Hepatocyte (in vitro differentiated cells): ENCODE data around the gene WDR18. TPM values are rescaled to one million over a fixed set of nuclear protein-coding genes. Genes with fewer than 3 reads are reported as not detected.

Experiments used
- DNase-seq: peaks from one replicate; pipeline ENCODE4 v3.0.0-alpha.2; 2016; ENCODE audit warnings: low spot score
- H2AFZ ChIP-seq: fragments of 200-600 bp; sonication (generic); 2 replicates; pipeline ENCODE4 v1.6.0; 2016; ENCODE audit warnings: antibody characterized with exemption, mild to moderate bottlenecking
- H3K27ac ChIP-seq: fragments of 200-600 bp; sonication (generic); 2 replicates; pipeline ENCODE4 v1.5.1; 2016; ENCODE audit warnings: mild to moderate bottlenecking
- H3K27me3 ChIP-seq: fragments of 200-600 bp; sonication (generic); 2 replicates; pipeline ENCODE4 v1.6.1; 2016
- H3K36me3 ChIP-seq: fragments of 200-600 bp; sonication (generic); replicated peaks from 2 replicates; pipeline ENCODE4 v1.5.1; 2016; ENCODE audit warnings: low read depth; ENCODE audit not compliant: insufficient read depth
- H3K4me1 ChIP-seq: fragments of 200-600 bp; sonication (generic); 2 replicates; pipeline ENCODE4 v1.5.1; 2016; ENCODE audit warnings: mild to moderate bottlenecking, moderate library complexity; ENCODE audit not compliant: insufficient read depth
- H3K4me2 ChIP-seq: fragments of 200-600 bp; sonication (generic); 2 replicates; pipeline ENCODE4 v1.6.0; 2016
- H3K4me3 ChIP-seq: fragments of 200-600 bp; sonication (generic); 2 replicates; pipeline ENCODE4 v1.5.1; 2016; ENCODE audit warnings: mild to moderate bottlenecking
- H3K79me2 ChIP-seq: fragments of 200-600 bp; sonication (generic); 2 replicates; pipeline ENCODE4 v1.6.0; 2017; ENCODE audit warnings: mild to moderate bottlenecking
- H3K9me2 ChIP-seq: fragments of 200-600 bp; sonication (generic); replicated peaks from 2 replicates; pipeline ENCODE4 v1.6.0; 2017; ENCODE audit warnings: mild to moderate bottlenecking; ENCODE audit not compliant: insufficient read depth
- H3K9me3 ChIP-seq: fragments of 200-600 bp; sonication (generic); 2 replicates; pipeline ENCODE4 v1.5.1; 2016; ENCODE audit warnings: low read depth, mild to moderate bottlenecking
- H4K20me1 ChIP-seq: fragments of 200-600 bp; sonication (generic); 2 replicates; pipeline ENCODE4 v1.6.0; 2016; ENCODE audit warnings: mild to moderate bottlenecking; ENCODE audit not compliant: insufficient read depth, poor library complexity, severe bottlenecking
- EZH2 ChIP-seq: fragments of 200-600 bp; sonication (generic); IDR thresholded peaks from 2 replicates; pipeline ENCODE4 v1.6.1; 2016; ENCODE audit warnings: antibody characterized with exemption, mild to moderate bottlenecking, borderline replicate concordance
- EZH2phosphoT487 ChIP-seq: fragments of 200-600 bp; sonication (generic); IDR thresholded peaks from one replicate; pipeline ENCODE4 v1.6.1; 2018; ENCODE audit warnings: antibody characterized with exemption, mild to moderate bottlenecking, low read depth, moderate library complexity; ENCODE audit not compliant: unreplicated experiment, severe bottlenecking
- WGBS: methylation state at CpG from one replicate; pipeline ENCODE4 v1.1.6; 2016; ENCODE audit warnings: low lambda C conversion rate; ENCODE audit errors: missing lambda C conversion rate; 5-methylcytosine and 5-hydroxymethylcytosine counted together
- polyA plus RNA-seq: library from polyadenylated mRNA; unstranded; fragments of >200 nt; fragmentation: Nextera tagmentation; extraction: Ambion mirVana; gene quantifications from 2 replicates; pipeline ENCODE4 v1.2.1, GENCODE V29; 2016
- total RNA-seq: library from RNA; depleted of rRNA; stranded (reverse); fragments of >200 nt; gene quantifications from 2 replicates; pipeline ENCODE4 v1.2.3, GENCODE V29; 2014
- TF ChIP-seq, protein P1 (sequence below): fragments of 200-600 bp; sonication (generic); IDR thresholded peaks from 2 replicates; pipeline ENCODE4 v1.5.1; 2016; ENCODE audit warnings: antibody characterized with exemption, mild to moderate bottlenecking; ENCODE audit not compliant: poor library complexity

The WDR18 gene
- total and polyA plus RNA-seq, 2 experiments from 2014 or later: 60.0 to 169 TPM

GRCh38 chr19:993831-994393 is 9.8 kb downstream of the WDR18 start:
- H3K27me3 ChIP-seq: peaks cover 32% of the 10 kb centered on the region
- H2AFZ ChIP-seq: no peak overlapping the region
- H4K20me1 ChIP-seq: no peaks in the 10 kb centered on the region
- H3K36me3 ChIP-seq: no peaks in the 10 kb centered on the region
- WGBS: 96% methylated on average over 33 of the region's 43 CpGs
- peaks cover 11% of the 10 kb centered on the region for H3K4me1 ChIP-seq
- no peak overlapping the region for H3K4me2 ChIP-seq
- DNase-seq: no peak
- no peak for TF ChIP-seq EZH2phosphoT487
- TF ChIP-seq, protein P1, sequence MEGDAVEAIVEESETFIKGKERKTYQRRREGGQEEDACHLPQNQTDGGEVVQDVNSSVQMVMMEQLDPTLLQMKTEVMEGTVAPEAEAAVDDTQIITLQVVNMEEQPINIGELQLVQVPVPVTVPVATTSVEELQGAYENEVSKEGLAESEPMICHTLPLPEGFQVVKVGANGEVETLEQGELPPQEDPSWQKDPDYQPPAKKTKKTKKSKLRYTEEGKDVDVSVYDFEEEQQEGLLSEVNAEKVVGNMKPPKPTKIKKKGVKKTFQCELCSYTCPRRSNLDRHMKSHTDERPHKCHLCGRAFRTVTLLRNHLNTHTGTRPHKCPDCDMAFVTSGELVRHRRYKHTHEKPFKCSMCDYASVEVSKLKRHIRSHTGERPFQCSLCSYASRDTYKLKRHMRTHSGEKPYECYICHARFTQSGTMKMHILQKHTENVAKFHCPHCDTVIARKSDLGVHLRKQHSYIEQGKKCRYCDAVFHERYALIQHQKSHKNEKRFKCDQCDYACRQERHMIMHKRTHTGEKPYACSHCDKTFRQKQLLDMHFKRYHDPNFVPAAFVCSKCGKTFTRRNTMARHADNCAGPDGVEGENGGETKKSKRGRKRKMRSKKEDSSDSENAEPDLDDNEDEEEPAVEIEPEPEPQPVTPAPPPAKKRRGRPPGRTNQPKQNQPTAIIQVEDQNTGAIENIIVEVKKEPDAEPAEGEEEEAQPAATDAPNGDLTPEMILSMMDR: no peak
- no peak for TF ChIP-seq EZH2
- H3K9me2 ChIP-seq: no peaks in the 10 kb centered on the region
- H3K27ac ChIP-seq: no peak overlapping the region
- H3K4me3 ChIP-seq: no peak overlapping the region
- no peaks in the 10 kb centered on the region for H3K9me3 ChIP-seq
- H3K79me2 ChIP-seq: no peaks in the 10 kb centered on the region

- 96% methylated on average over 17 of the region's 18 CpGs for WGBS
- Histone ChIP-seq H3K27me3 (peaks cover 39% of the 10 kb centered on the region), H3K9me2 (no peaks in the 10 kb centered on the region), H2AFZ (no peak overlapping the region), H3K4me1 (peaks cover 11% of the 10 kb centered on the region), H3K79me2 (no peaks in the 10 kb centered on the region), H4K20me1 (no peaks in the 10 kb centered on the region), H3K27ac (no peak overlapping the region), H3K4me3 (no peak overlapping the region), H3K4me2 (no peak overlapping the region), H3K9me3 (no peaks in the 10 kb centered on the region), H3K36me3 (no peaks in the 10 kb centered on the region)
- TF ChIP-seq EZH2 (no peak), EZH2phosphoT487 (no peak)
- TF ChIP-seq, protein P1: no peak
- no peak for DNase-seq
These were observed 10.4 kb downstream of the WDR18 start for GRCh38 chr19:994516-994915.

GRCh38 chr19:995051-995827 is 11.1 kb downstream of the WDR18 start:
- Histone ChIP-seq H3K4me1 (peaks cover 11% of the 10 kb centered on the region), H3K27ac (no peak overlapping the region), H3K79me2 (no peaks in the 10 kb centered on the region), H3K9me3 (no peaks in the 10 kb centered on the region), H3K4me2 (no peak overlapping the region), H4K20me1 (no peaks in the 10 kb centered on the region), H3K27me3 (peaks cover 43% of the 10 kb centered on the region), H3K36me3 (no peaks in the 10 kb centered on the region), H3K9me2 (no peaks in the 10 kb centered on the region), H3K4me3 (no peak overlapping the region), H2AFZ (no peak overlapping the region)
- no peak for TF ChIP-seq EZH2phosphoT487
- TF ChIP-seq, protein P1: no peak
- TF ChIP-seq EZH2: no peak
- no peak for DNase-seq
- 86% methylated on average over 26 of the region's 26 CpGs for WGBS
